IMR-90 (cell line): ENCODE results near the gene COL20A1. TPM values are rescaled to one million over a fixed set of nuclear protein-coding genes. Genes with fewer than 3 reads are reported as not detected.

ENCODE experiments used
- ATAC-seq: fragments of 200-7000 bp; cut with Tn5 transposase; 2 replicates; pipeline ENCODE4 v1.9.1; 2020; ENCODE audit warnings: low read depth, mild to moderate bottlenecking, moderate library complexity
- BruUV-seq: library from RNA; stranded (reverse); fragments of 400-500 nt; replicated peaks from 2 replicates; lab custom pipeline; 2021; lab: Mats Ljungman, UMichigan
- CTCF ChIA-PET: fragments of 300-600 bp; formaldehyde crosslinking; extraction: SDS; loops from one replicate; lab custom pipeline; 2021; ENCODE audit warnings: antibody characterized with exemption; lab: Yijun Ruan, JAX
- POLR2A ChIA-PET: fragments of 300-600 bp; sonication (Branson Sonifier 250); formaldehyde crosslinking; loops from one replicate; lab custom pipeline; 2022; ENCODE audit warnings: antibody characterized with exemption; ENCODE audit not compliant: unreplicated experiment; lab: Charles Lee
- DNase-seq: peaks from one replicate; pipeline ENCODE4 v3.0.0; 2013
- H2AFZ ChIP-seq: replicated peaks from 2 replicates; pipeline ENCODE3; 2013; ENCODE audit warnings: low read length, mild to moderate bottlenecking; ENCODE audit not compliant: poor library complexity
- H2AK5ac ChIP-seq: 2 replicates; pipeline ENCODE4 v1.6.1; 2013; ENCODE audit warnings: low read depth, low read length, inconsistent platforms
- H2AK9ac ChIP-seq: replicated peaks from 2 replicates; pipeline ENCODE3; 2013; ENCODE audit warnings: mild to moderate bottlenecking, low read depth, low read length, moderate library complexity; ENCODE audit not compliant: poor library complexity
- H2BK120ac ChIP-seq: 2 replicates; pipeline ENCODE4 v1.6.1; 2013; ENCODE audit warnings: low read depth, low read length, inconsistent platforms
- H2BK15ac ChIP-seq: 3 replicates; pipeline ENCODE4 v1.6.1; 2013; ENCODE audit warnings: low read depth, low read length, inconsistent platforms
- H2BK20ac ChIP-seq: 2 replicates; pipeline ENCODE4 v1.6.1; 2013; ENCODE audit warnings: low read depth, mild to moderate bottlenecking, inconsistent platforms, low read length, moderate library complexity
- H2BK5ac ChIP-seq: 2 replicates; pipeline ENCODE4 v1.6.1; 2013; ENCODE audit warnings: mild to moderate bottlenecking, low read depth, low read length, inconsistent platforms; ENCODE audit not compliant: poor library complexity, severe bottlenecking
- H3K14ac ChIP-seq: replicated peaks from 2 replicates; pipeline ENCODE4 v1.6.1; 2013; ENCODE audit warnings: low read depth, low read length, inconsistent platforms
- H3K18ac ChIP-seq: 2 replicates; pipeline ENCODE4 v1.6.1; 2013; ENCODE audit warnings: low read depth, low read length, control low read depth
- H3K23ac ChIP-seq: 2 replicates; pipeline ENCODE4 v1.6.1; 2013; ENCODE audit warnings: low read depth, low read length, inconsistent platforms
- H3K27ac ChIP-seq: 2 replicates; pipeline ENCODE4 v1.5.1; 2013; ENCODE audit warnings: mild to moderate bottlenecking, control low read depth, low read length; ENCODE audit not compliant: insufficient read depth
- H3K27me3 ChIP-seq: 2 replicates; pipeline ENCODE4 v1.6.1; 2013; ENCODE audit warnings: low read length; ENCODE audit not compliant: control insufficient read depth, insufficient read depth
- H3K36me3 ChIP-seq: 2 replicates; pipeline ENCODE4 v1.6.1; 2013; ENCODE audit warnings: low read length, mixed read lengths; ENCODE audit not compliant: control insufficient read depth, insufficient read depth
- H3K4ac ChIP-seq: 2 replicates; pipeline ENCODE4 v1.6.1; 2013; ENCODE audit warnings: low read depth, low read length, inconsistent platforms
- H3K4me1 ChIP-seq: 2 replicates; pipeline ENCODE4 v1.6.1; 2013; ENCODE audit warnings: low read length, mixed read lengths; ENCODE audit not compliant: control insufficient read depth, insufficient read depth
- H3K4me2 ChIP-seq: 2 replicates; pipeline ENCODE4 v1.6.1; 2013; ENCODE audit warnings: low read depth, mild to moderate bottlenecking, control low read depth, low read length, moderate library complexity
- H3K4me3 ChIP-seq: 2 replicates; pipeline ENCODE4 v1.5.1; 2013; ENCODE audit warnings: low read depth, mild to moderate bottlenecking, control low read depth, low read length, moderate library complexity; ENCODE audit not compliant: insufficient read depth
- H3K56ac ChIP-seq: 2 replicates; pipeline ENCODE4 v1.6.1; 2013; ENCODE audit warnings: low read length, inconsistent platforms; ENCODE audit not compliant: insufficient read depth; ENCODE audit errors: extremely low read depth
- H3K79me1 ChIP-seq, 2 experiments: 2 replicates each; pipeline ENCODE4 v1.6.1; 2013; ENCODE audit warnings: low read length in 2 of 2, inconsistent platforms in 1 of 2, low read depth in 1 of 2
- H3K9ac ChIP-seq: 2 replicates; pipeline ENCODE4 v1.6.1; 2013; ENCODE audit warnings: low read depth, low read length, control low read depth
- H3K9me1 ChIP-seq: 2 replicates; pipeline ENCODE4 v1.6.1; 2013; ENCODE audit warnings: low read length, inconsistent platforms; ENCODE audit not compliant: insufficient read depth
- H3K9me3 ChIP-seq: 2 replicates; pipeline ENCODE4 v1.6.1; 2013; ENCODE audit warnings: low read length; ENCODE audit not compliant: control insufficient read depth, insufficient read depth
- H4K20me1 ChIP-seq: 2 replicates; pipeline ENCODE4 v1.6.1; 2013; ENCODE audit warnings: low read length, inconsistent platforms; ENCODE audit not compliant: insufficient read depth
- H4K5ac ChIP-seq: 2 replicates; pipeline ENCODE4 v1.6.1; 2013; ENCODE audit warnings: mild to moderate bottlenecking, low read depth, low read length, control low read depth
- H4K8ac ChIP-seq, 2 experiments: 2 replicates each; pipeline ENCODE4 v1.6.1; 2013; ENCODE audit warnings: low read depth in 2 of 2, low read length in 2 of 2, control low read depth in 1 of 2, inconsistent platforms in 1 of 2
- H4K91ac ChIP-seq: 2 replicates; pipeline ENCODE4 v1.6.1; 2013; ENCODE audit warnings: low read depth, low read length, inconsistent platforms; ENCODE audit not compliant: insufficient read depth
- CHD1 ChIP-seq: IDR thresholded peaks from 2 replicates; pipeline ENCODE4 v1.6.1; 2012; ENCODE audit warnings: low read depth, low read length, improper control_type of control experiment
- CTCF ChIP-seq: conservative IDR thresholded peaks from 2 replicates; pipeline ENCODE4 v1.5.1; 2012; ENCODE audit warnings: mild to moderate bottlenecking, low read depth, low read length, improper control_type of control experiment
- FOS ChIP-seq: fragments of 150-350 bp; IDR thresholded peaks from 2 replicates; pipeline ENCODE4 v1.6.1; 2016; ENCODE audit warnings: low read depth, low read length
- USF2 ChIP-seq: fragments of 150-350 bp; IDR thresholded peaks from 2 replicates; pipeline ENCODE4 v1.6.1; 2017; ENCODE audit warnings: mild to moderate bottlenecking, antibody characterized with exemption, low read length, low read depth
- WGBS, 2 experiments: methylation state at CpG; one replicate each; pipeline versions ENCODE4 v1.1.5 to v1.1.7; 2013; ENCODE audit warnings: missing lambda C conversion rate in 2 of 2; ENCODE audit not compliant: insufficient read length in 1 of 2; ENCODE audit errors: extremely low coverage in 2 of 2; 5-methylcytosine and 5-hydroxymethylcytosine counted together
- dilution Hi-C: fragments of 300-500 bp; cut with HindIII; formaldehyde crosslinking; loops from one replicate; pipeline ENCODE4 v1.14.3; 2018; ENCODE audit warnings: low sequenced_read_pairs; ENCODE audit not compliant: unreplicated experiment
- in situ Hi-C: fragments of 300-500 bp; cut with MboI; formaldehyde crosslinking; loops from 3 replicates; pipeline ENCODE4 v1.14.3; 2019; ENCODE audit warnings: low sequenced_read_pairs, inconsistent platforms, mixed read lengths
- intact Hi-C: fragments of 100-400 bp; cut with micrococcal nuclease; formaldehyde crosslinking; loops from 2 replicates; pipeline ENCODE4 v1.10.0; 2022
- polyA plus RNA-seq, 3 experiments: library from polyadenylated mRNA; depleted of rRNA; stranded (reverse); fragments of >200 nt; gene quantifications; 2 replicates each; pipeline ENCODE4 v1.2.3, GENCODE V29; 2012; ENCODE audit warnings: low replicate concordance in 1 of 3
- total RNA-seq: library from RNA; depleted of rRNA; stranded (reverse); fragments of >200 nt; gene quantifications from 2 replicates; pipeline ENCODE4 v1.2.3, GENCODE V29; 2012

COL20A1 gene
- total and polyA plus RNA-seq, 2 of the 4 experiments (the other 2 are of a cell fraction), result not detected

GRCh38 chr20:63330940-63331339 lies 38.0 kb downstream of the COL20A1 start:
- no peak overlapping the region for H4K8ac ChIP-seq
- WGBS, 2 experiments, result 82% methylated on average over 4 of the region's 13 CpGs; no CpG with 5 or more reads in 1 of the 2 experiments
- no peak overlapping the region for H2BK15ac ChIP-seq
- no peak overlapping the region for H3K4me3 ChIP-seq
- H3K4me2 ChIP-seq, result no peak overlapping the region
- H3K9me1 ChIP-seq, result no peaks in the 10 kb centered on the region
- DNase-seq, result no peak
- ChIA-PET POLR2A (no interaction called here), CTCF (no interaction called here)
- H3K23ac ChIP-seq, result no peak overlapping the region
- no peaks in the 10 kb centered on the region for H3K4me1 ChIP-seq
- no peak overlapping the region for H2AFZ ChIP-seq
- TF ChIP-seq CHD1 (no peak), USF2 (no peak), CTCF (no peak), FOS (no peak)
- H3K56ac ChIP-seq, result no peak overlapping the region
- H3K27me3 ChIP-seq, result peaks cover 4% of the 10 kb centered on the region
- no peaks in the 10 kb centered on the region for H3K36me3 ChIP-seq
- no peak overlapping the region for H2AK9ac ChIP-seq
- no peaks in the 10 kb centered on the region for H3K79me1 ChIP-seq
- H4K91ac ChIP-seq, result no peak overlapping the region
- H3K9ac ChIP-seq, result no peak overlapping the region
- no peak overlapping the region for H2BK120ac ChIP-seq
- H3K14ac ChIP-seq, result no peak overlapping the region
- no peak for ATAC-seq
- H3K27ac ChIP-seq, result no peak overlapping the region
- H3K9me3 ChIP-seq, result peaks cover 6% of the 10 kb centered on the region
- no peak overlapping the region for H3K4ac ChIP-seq
- H4K20me1 ChIP-seq, result no peaks in the 10 kb centered on the region
- in situ Hi-C loops, result no loop called here
- no peak overlapping the region for H4K5ac ChIP-seq
- dilution Hi-C loops, result no loop called here
- no peak overlapping the region for H3K18ac ChIP-seq
- intact Hi-C loops, result no loop called here
- no peak overlapping the region for H2AK5ac ChIP-seq
- H2BK5ac ChIP-seq, result no peak overlapping the region
- no peak overlapping the region for H2BK20ac ChIP-seq
- no TSS peak for BruUV-seq
